GM18873 (cell line): Measurements from ENCODE around the gene RRAGC.

ENCODE experiments used
- ATAC-seq: cut with Tn5 transposase; IDR thresholded peaks from one replicate; pipeline ENCODE4 v1.9.1; 2021; ENCODE audit warnings: mild to moderate bottlenecking, moderate library complexity, moderate number of reproducible peaks; ENCODE audit not compliant: unreplicated experiment, low FRiP score

Gene RRAGC

DNA sequence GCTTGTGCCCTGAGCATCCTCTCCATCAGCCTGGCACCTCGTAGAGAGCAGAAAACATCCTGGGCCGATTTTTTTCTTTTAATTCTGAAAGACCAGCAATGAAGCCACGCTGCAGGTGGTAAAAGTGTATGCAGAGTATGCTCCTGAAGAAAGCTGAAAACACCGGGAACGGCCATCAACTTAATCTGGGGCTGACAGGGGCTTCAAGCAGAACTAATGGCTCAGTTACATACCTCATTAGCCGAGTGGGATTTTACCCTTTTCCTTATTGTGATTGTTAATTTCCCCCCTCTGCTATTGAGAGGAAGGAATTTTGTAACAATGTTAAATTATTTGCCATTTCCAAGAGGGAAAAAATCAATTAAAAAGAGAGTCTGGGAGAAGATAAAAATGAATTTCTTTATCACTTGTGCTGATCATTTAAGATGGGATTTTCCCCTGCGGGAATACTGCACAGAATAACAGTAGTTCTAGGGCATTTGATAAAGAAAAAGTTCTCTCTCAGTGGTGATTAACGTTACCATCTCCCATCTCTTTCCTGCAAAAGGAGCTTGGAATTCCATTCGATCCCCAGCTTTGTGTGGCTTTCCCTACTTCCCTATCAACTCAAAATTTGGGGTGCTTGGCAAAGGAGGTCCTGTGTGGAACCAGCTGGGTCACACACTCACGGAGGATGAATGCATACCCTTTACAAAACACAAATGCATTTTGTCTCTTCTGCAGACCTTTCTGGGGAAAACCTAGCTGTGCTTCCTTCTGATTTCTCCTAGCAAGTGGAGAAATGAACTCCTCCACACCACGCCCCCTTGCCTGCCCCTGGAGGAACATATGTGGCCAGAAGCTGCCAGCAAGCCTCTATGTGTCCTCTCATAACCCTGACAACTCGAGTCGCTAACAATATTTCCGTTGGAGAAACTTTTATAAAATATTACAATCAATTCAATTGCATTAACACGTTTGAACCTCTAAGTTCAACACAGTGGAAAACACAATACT lies 70.9 kb downstream of the RRAGC start:
- ATAC-seq = no peak
